Cerebellar nuclear complex (tissue), 1 donor: ENCODE results near the gene APOL3.
A peak's percentile ranks its signal among the peaks of the same experiment; 100 is the strongest.
"Not testable (repeated sequence)": the region's sequence is repeated elsewhere in the genome, so short reads cannot be mapped to it uniquely, and the experiment has no call there.

Experiments
- DNase-seq, 2 experiments: peaks; one replicate each; lab custom pipeline; 2025; lab: John Stamatoyannopoulos, UW

APOL3 gene

DNA sequence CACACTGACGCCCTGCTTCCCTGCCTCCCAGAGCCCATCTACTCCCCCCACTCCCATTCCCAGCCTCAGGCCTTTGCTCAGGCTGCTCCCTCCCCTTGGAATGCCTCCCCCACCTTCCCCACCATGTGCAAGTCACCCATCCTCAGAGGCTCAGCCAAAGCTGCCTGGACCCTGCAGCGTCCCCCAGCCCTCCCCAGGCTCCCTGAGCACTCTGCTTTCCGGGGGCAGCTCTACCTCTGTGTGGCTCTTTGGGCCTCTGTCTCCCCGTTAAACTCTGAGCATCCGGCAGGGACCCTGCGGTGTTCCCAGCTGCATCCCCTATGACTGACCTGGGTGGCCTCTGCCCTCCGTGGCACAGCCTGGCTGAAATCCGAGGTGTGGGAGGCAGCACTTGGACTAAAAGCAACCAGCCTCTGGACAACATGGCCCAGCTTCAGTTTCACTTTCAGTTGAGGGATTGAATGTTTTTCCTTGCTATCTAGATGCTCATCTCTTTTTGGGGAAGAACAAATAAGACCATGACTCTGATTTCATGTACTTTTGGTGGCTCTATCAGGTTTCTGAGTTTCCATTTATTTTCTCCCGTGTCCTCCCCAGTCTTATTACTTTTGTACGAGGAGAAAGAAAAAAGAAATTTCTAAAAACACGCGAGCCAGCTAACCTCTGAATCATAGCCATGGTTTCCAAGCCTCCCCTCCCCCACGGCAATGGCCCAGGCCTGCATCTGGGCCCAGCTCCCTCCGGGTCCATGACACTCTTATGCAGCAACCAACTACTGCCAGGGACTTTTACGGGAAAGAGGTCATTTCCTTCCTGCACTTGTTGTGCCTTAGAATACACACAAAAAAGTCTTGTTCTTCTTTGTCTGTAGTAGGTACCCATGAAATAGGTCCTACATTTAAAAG is 3.8 kb downstream of the APOL3 start:
- DNase-seq: no peak

DNA sequence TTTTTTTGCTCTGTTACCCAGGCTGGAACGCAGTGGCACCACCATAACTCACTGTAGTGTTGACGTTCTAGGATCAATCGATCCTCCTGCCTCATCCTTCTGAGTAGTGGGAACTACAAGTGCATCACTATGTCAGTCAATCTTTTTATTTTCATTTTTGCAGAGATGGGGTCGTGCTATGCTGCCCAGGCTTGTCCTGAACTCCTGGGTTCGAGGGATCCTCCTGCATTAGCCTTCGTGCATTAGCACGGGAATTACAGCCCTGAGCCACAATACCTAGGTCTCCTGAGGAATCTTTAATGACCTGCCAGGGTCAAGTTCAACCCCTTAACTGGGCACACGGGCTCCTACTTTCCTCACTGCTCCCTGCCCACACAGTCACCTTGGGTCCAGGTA is 4.4 kb downstream of the APOL3 start:
- DNase-seq: no peak

DNA sequence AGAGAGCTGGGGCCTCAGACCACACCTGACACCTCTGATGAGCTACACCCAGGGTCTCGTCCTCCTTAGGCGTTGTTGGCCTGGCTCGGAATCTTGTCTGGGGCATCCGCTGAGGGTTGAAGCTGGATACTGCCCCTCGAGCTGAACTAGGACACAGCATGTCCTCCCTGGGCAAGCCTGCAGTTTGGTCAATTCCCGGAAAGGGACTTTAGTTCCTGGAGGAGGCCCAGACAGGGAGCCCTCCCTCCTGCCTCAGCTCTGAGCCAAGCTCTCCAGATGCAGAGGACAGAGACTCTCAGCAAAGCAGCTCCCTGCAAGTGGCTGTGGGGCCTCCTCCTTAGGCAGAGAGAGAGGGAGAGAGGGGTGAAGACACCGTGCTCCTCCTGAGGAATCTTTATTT is 4.9 kb downstream of the APOL3 start:
- DNase-seq: no peak

DNA sequence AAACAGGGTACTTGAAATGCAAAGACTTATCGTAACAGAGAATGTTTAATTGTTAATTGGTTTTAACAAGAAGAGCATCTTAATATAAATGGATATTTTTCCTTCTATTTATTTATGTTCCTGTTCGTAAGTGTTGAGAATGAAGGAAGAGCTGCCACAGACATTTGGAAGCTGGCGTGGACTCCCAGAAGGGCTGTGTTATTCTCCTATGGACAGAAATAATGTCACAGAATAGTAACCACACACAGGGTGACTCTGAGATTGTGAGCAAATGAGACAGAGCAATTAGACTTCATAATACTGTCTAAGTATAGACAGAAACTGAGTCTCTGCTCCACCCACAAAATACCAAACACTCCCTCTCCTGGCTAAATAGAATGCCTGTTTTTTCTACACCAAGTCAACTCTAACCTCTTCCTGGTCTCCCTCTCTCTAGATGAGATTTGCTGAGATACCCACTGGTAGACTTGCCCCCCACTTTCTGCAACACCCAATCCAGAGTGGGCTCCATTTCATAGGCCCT is 6.1 kb downstream of the APOL3 start:
- DNase-seq: no peak

DNA sequence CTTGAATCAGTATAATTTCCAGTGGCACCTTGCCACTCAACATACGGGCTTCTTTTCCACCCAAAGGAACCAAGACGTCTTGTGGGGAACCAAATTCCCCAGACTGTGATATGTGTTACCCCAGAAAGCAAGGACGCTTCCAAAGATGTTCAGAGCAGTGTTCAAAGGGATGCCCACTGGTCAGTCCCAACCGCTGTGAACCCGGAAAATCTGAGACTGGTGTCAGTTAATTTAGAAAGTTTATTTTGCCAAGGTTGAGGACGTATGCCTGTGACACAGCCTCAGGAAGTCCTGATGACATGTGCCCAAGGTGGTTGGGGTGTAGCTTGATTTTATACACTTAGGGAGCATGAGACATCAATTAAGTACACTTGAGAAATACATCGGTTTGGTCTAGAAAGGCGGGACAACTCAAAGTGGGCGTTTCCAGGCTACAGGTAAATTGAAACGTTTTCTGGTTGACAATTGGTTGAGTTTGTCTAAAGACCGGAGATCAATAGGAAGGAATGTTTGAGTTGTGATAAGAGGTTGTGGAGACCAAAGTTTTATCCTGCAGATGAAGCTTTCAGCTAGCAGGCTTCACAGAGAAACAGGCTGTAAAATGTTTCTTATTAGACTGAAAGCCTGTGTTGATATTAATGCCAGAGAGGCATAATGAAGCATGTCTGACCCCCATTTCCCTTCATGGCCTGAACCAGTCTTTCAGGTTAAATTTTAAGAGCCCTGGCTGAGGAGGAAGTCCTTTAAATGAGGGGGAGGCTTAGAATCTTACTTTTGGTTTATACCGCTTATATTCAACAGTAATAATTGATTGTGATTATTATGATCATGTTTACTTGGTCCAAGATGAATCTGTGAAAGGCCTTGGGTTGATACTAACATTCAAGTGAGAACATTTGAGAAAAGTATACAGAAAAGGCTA is 6.8 kb downstream of the APOL3 start:
- DNase-seq: no peak

DNA sequence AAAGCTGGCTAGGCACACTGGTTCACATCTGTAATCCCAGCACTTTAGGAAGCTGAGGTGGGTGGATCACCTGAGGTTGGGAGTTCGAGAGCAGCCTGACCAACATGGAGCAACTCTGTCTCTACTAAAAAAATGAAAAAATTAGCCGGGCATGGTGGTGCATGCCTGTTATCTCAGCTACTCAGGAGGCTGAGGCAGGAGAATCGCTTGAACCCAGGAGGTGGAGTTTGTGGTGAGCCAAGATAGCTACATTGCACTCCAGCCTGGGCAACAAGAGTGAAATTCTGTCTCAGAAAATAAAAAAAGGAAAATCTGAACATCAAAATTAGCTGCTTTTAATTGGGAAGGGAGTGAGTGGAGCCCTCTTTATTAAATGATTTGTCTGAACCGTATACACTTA is 7.7 kb downstream of the APOL3 start:
- not testable (repeated sequence) for DNase-seq

DNA sequence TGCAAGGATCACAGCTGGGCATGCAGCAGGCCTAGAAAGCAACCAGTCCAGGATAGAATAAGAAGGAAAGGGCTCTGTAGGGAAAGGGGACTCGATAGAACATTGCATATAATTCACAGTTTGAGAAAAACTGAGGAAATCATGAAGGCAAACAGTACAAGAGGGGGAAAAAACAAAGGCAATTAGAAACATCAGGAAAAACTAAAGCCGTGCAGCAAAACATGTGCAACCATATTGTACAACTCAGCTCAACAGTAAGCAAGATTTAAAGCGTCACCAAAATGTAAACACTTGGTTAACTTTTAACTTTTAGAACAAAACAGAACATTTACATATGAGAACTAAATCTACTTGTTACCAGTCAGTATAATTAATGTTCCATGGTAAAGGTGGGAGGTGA is 8.5 kb downstream of the APOL3 start:
- DNase-seq: no peak

DNA sequence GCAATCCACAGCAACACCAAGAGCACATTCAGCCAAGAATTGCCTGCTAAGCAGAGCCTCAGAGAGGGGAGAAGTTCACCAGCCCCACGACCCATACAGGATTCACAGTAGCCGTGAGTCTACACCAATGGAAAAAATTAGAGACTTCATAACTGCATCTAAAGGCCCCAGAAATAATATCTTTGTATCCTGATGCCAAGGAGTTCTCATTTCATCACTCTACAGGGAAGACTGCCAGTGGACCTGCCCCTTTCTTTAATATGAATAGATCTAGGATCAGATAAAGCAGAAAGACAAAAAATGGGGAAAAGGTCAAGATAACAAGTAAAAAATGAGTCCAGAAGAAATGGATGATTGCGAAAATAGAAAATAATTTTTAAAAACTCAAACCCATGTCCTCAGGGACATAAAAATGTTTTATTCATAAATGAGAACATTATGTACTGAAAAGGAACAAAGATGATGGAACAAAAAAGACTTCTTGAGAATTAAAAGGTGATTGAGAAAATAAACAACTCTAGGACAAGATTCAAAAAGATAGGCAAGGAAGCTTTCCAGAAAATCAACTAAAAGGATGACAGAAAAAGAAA is 9.5 kb downstream of the APOL3 start:
- DNase-seq: no peak

DNA sequence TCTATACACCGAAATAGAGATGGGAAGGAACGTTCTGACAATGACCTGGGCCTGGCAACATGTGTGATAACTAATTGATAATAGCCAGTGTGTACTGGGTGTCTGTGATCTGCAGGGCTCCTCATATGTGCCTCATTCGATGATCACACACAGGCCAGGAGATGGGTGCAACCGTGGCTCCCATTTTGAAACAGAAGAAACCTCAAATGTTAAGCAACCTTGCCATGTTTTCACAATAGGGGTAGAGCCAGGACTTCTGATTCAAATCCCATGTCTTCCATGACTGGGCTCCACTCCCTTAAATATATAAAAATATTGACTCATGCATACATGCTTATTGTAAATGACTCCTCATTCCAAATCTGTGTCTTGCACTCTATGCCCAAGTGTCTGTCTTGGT is 11.1 kb downstream of the APOL3 start:
- no peak for DNase-seq

DNA sequence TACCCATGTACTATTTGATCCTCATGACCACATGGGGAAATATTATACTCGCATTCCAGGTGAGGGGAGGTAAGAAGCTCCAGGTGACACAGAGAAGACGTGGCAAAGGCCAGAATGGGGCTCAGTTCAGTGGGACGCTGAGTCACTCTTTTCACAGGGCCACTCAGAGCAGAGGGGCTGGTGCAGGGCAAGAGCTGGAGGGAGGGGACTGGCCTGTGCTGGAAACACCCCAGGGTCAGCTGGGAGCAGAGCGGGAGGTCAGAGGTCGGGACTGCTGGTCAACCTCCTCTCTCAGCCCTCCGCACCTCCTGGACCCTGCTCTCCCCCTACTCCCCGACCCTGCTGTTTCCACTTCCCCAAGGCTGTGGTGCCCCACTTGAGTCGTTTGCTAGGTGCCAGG is 12.1 kb downstream of the APOL3 start:
- no peak for DNase-seq

DNA sequence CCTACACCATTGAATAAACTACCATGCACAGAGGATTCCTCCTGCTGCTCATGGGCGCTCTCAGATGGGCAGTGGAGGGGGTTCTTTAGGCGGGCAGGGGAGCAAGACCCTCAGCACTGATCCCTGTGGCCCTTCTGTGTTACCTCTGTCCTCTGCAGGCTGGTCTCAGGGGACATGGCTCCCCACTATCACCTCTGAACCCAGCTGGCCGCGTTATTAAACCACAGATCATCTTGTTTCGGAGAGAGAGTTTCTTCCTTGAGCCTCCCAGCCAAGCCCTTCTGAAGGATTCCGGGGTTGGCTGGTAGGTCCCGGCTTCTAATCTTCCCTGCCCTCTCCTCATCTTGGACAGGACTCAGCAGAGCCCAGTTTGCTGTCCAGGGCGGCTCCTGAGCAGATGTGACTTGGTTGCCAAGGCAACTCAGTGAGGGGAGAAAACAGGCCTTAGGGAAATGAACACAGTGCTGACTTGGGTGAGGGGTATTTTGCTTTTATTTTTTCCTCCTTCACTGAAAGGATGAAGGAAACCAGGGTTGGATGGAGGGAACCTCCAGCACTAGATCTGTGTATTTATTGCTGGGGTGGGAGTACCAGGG is 13.3 kb downstream of the APOL3 start:
- DNase-seq: no peak

DNA sequence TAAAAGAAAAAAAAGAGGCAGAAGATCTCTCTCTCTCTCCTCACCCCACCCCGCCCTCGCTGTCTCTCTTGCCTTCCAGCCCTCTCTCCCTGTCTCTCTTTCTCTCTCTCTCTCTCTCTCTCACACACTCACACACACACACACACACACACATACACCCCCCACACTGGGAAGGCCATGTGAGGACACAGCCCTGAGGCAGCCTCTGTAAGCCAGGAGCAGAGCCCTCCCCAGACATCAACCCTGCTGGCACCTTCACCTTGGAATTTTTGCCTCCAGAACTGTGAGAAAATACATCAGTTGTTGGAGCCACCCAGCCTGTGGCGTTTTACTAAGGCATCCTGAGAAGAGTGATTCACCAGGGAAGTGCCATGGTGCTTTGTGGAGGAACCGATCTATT is 14.7 kb downstream of the APOL3 start:
- DNase-seq: no peak

DNA sequence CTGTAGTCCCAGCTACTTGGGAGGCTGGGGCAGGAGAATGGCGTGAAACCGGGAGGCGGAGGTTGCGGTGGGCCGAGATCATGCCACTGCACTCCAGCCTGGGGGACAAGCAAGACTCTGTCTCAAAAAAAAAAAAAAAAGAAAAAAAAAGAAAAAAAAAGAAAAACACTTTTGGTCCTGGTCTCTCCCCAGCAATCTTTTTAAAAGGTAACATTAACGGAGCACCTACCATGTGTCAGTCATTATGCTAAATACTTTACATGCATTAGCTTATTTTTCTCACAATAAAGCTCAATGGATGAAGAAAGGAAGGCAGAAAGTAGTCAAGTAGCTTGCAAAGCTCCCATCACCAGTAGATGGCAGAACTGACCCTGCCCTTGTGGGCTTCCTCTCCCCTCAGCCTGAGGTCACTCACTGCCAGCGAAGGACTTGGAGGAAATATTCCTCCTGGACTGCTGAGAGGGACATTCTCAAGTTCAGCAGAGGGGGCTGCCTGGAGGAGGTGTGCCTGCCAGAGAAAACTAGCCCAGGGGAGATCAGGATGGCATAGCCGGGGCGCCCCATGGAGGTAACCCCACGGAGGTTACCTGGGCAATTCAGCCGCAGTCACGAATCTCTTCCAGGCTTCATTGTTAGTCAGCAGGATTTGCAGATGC is 15.5 kb downstream of the APOL3 start:
- DNase-seq: peak in 1 of 2 experiments; percentile 0

DNA sequence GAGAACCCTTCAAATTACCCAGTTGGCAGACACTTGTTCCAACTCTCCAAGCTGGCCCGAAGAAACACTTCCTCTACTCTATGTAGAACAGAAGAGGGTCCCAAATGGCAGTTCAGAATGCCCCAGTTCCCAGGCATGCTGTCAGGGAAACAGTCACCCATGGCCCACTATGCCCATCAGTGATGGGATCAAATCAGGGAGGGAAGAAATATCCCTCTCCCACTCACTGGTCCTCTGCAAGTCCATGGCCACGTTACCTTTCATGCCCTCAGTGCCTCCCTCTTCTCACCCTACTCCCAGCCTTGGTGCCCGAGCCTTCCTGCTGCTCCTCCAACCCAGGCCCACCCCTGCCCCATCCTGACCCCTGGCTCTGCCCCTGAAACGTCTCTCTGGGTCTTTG is 16.6 kb downstream of the APOL3 start:
- no peak for DNase-seq

DNA sequence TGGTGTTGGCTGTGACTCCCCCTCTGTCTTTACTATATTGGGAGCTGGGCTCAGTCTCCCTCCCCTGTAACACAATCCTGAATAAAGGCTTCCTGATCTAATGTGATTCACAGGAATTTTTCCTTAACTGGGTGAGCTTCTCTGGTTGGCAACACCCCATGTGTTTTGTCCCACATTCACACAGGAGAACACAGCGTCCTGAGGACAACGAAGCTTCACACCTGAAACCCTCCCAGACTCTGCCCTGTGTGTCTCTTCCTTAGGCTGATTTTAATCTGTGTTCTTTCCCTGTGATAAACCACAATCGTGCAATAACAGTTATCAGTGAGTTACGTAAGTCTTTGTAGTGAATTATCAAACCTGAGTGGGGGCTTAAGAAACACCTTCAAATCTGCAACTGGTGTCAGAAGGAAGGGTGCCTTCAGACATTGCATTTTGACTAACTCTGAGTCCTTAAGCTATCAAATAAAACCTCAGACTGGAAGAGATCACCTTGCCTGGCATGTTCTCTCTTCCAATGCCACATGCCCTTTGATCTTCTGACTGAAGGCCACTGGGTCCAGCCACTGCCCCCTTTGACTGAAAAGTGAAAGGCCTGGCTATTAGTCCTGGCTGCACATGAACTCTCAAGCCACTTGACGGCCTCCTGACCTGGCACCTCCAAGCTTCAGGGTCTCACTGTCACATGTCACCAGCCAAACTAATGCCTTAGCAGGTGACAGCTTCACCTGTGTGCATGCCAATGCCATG is 17.3 kb downstream of the APOL3 start:
- DNase-seq: no peak

DNA sequence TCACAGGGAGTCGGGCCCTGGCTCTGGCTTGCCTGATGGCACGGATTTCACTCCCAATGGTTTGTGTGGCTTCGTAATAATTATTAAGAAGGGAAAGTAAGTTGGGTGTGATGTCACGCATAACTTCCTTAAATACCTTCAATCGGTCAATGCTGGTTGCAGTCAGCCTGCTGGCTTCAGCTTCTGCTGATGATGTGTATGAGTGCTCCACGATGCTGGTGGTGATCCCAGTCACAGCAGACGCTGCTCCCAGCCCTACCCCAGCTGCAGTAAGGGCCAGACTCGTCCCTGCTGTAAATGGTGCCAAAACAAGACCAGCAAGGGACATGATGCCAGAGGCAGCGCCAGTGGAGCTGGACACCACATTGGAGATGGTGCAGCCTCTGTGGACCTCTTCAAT is 19.1 kb downstream of the APOL3 start:
- DNase-seq: no peak

DNA sequence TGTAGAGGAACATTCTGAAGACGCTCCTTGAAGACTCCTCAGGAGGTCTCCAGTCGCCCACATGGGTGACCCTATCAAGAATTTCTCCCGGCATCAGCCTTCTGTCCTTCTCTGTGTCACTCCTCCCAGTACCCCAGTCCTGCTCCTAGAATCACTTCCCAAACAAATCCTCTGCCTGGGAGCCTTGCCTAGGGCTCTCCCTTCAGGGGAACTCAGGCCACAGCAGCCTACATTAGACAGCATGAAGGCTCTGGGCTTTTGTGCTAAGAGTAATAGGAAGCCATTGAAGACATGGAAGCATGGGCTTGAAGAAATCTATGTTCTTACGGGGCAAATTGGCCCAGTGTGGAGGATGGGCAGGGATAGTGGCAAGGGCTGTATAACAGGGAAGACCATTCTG is 21.8 kb downstream of the APOL3 start:
- DNase-seq: not testable (repeated sequence)

DNA sequence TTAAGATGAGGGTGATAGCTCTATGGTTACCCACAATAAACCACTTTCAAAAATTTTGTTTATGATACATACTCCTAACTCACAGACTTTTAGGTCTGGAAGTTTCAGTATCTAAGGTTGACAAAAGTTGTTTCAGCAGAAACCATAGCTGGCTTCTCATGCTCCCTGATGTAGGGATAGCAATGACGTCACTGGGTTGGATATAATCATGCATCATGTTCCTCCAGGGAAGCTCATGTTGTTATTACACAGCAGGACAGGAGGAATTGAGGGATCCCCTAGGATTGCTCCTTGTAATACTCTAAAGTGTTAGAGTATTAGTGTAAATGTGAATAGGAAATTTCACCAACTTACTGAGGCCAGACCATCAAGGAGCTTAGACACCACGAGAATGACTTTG is 23.6 kb downstream of the APOL3 start:
- no peak for DNase-seq

DNA sequence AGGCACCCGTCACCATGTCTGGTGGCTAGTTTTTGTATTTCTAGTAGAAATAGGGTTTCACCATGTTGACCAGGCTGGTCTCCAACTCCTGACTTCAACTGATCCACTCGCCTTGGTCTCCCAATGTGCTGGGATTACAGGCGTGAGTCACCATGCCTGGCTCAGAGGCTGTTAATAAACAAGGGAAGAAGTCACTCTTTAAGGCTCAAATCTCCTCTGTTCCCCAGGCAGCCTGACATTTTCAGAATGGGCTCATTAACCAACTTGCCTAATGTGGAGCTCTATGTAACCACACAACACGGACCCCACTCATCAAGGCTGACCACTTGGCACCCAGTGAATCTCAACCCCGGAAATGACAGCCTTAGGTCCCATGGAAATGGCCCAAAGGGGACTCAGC is 24.1 kb downstream of the APOL3 start:
- no peak for DNase-seq

DNA sequence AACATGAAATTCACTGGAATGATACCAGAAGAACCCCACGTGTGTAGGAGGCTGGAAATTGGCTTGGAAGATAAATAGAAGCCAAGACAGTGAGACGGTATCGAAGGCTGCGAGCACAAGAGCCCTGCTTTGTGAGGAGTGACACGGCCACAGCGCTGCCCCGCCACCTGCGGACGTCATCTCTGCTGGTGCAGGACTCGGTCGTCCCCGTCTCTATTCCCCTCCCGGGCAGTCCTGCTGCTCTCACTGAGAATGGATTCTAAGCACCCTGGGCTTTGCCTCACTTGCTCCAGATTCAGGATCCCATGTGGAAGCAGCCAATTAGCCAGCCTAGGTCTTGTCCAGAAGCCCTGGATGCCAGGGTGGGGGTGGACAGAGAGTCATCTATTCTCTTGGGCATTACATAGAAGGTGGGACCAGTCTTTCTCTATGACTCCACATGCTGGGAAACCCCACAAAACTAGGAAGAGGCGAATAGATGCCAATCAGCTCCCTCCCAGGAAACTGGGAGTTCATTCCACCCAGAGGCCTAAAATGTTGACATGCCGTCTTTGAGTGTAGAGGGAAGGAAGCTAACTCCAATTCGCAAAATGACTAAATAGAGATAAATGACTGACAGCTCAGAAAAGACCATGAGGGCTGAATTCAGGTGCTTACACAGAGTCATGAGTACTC is 25.1 kb downstream of the APOL3 start:
- no peak for DNase-seq
